ENCODE measurements around the gene ASRGL1. TPM values are rescaled to one million over a fixed set of nuclear protein-coding genes. Genes with fewer than 3 reads are reported as not detected.
A peak's percentile ranks its signal among the peaks of the same experiment; 100 is the strongest.
"Not testable (repeated sequence)": the region's sequence is repeated elsewhere in the genome, so short reads cannot be mapped to it uniquely, and the experiment has no call there.

The ASRGL1 gene
- total RNA-seq, 1 experiment from 2014 or later: not detected

GRCh38 chr11:62324731-62325556 lies 12.3 kb upstream of the ASRGL1 start:
- Histone ChIP-seq H3K4me2 (ENCODE audit: low read depth, low read length, poor library complexity, severe bottlenecking) (no peak overlapping the region), H3K79me2 (ENCODE audit: low read length) (no peaks in the 10 kb centered on the region), H3K9ac (ENCODE audit: low read length) (no peak overlapping the region), H3K4me3 (ENCODE audit: low read length) (no peak overlapping the region), H3K9me2 (replicated peaks; ENCODE audit: insufficient read depth, low read length) (no peaks in the 10 kb centered on the region), H4K20me1 (ENCODE audit: insufficient read depth, low read depth, low read length) (no peaks in the 10 kb centered on the region), H2AFZ (ENCODE audit: low read length) (no peak overlapping the region), H3K9me3 (ENCODE audit: low read length) (no peaks in the 10 kb centered on the region), H3K27ac (ENCODE audit: low read length) (peak overlapping the region; percentile 11; the same call in 1 of the 2 replicates), H3K36me3 (ENCODE audit: insufficient read depth, low read length) (no peaks in the 10 kb centered on the region), H3K4me1 (ENCODE audit: low read length) (peaks cover 24% of the 10 kb centered on the region), H3K27me3 (ENCODE audit: low read length) (no peaks in the 10 kb centered on the region)
- peak; percentile 91 for DNase-seq

- H3K36me3 ChIP-seq (ENCODE audit: insufficient read depth, low read length); H3K9me2 ChIP-seq (replicated peaks; ENCODE audit: insufficient read depth, low read length); H3K79me2 ChIP-seq (ENCODE audit: low read length); DNase-seq; H3K9me3 ChIP-seq (ENCODE audit: low read length); H3K27me3 ChIP-seq (ENCODE audit: low read length); H3K4me3 ChIP-seq (ENCODE audit: low read length); H4K20me1 ChIP-seq (ENCODE audit: insufficient read depth, low read depth, low read length); H2AFZ ChIP-seq (ENCODE audit: low read length): not testable (repeated sequence)
- Histone ChIP-seq H3K4me1 (ENCODE audit: low read length) (peaks cover 26% of the 10 kb centered on the region), H3K4me2 (ENCODE audit: low read depth, low read length, poor library complexity, severe bottlenecking) (peak overlapping the region; percentile 44), H3K27ac (ENCODE audit: low read length) (peak overlapping the region; percentile 65; the same call in 1 of the 2 replicates), H3K9ac (ENCODE audit: low read length) (0 out of 2 replicates have a peak overlapping the region, but pooled peaks have one; percentile 14)
Observed at GRCh38 chr11:62325781-62326180, 11.5 kb upstream of the ASRGL1 start.

GRCh38 chr11:62326719-62327118 lies 10.5 kb upstream of the ASRGL1 start:
- H4K20me1 ChIP-seq (ENCODE audit: insufficient read depth, low read depth, low read length); H3K9me2 ChIP-seq (replicated peaks; ENCODE audit: insufficient read depth, low read length); H3K9ac ChIP-seq (ENCODE audit: low read length); H3K9me3 ChIP-seq (ENCODE audit: low read length); H3K36me3 ChIP-seq (ENCODE audit: insufficient read depth, low read length); H3K27me3 ChIP-seq (ENCODE audit: low read length); H2AFZ ChIP-seq (ENCODE audit: low read length); H3K79me2 ChIP-seq (ENCODE audit: low read length); H3K4me3 ChIP-seq (ENCODE audit: low read length): not testable (repeated sequence)
- Histone ChIP-seq H3K4me1 (ENCODE audit: low read length) (peaks cover 29% of the 10 kb centered on the region), H3K27ac (ENCODE audit: low read length) (peak overlapping the region; percentile 65; the same call in 1 of the 2 replicates), H3K4me2 (ENCODE audit: low read depth, low read length, poor library complexity, severe bottlenecking) (peak overlapping the region; percentile 44)
- DNase-seq: peak; percentile 48

- not testable (repeated sequence) for H3K27ac ChIP-seq (ENCODE audit: low read length); H3K4me3 ChIP-seq (ENCODE audit: low read length); H3K36me3 ChIP-seq (ENCODE audit: insufficient read depth, low read length); H3K27me3 ChIP-seq (ENCODE audit: low read length); H3K9me3 ChIP-seq (ENCODE audit: low read length); H2AFZ ChIP-seq (ENCODE audit: low read length); H3K79me2 ChIP-seq (ENCODE audit: low read length); DNase-seq; H3K4me2 ChIP-seq (ENCODE audit: low read depth, low read length, poor library complexity, severe bottlenecking); H4K20me1 ChIP-seq (ENCODE audit: insufficient read depth, low read depth, low read length); H3K9me2 ChIP-seq (replicated peaks; ENCODE audit: insufficient read depth, low read length); H3K9ac ChIP-seq (ENCODE audit: low read length)
- peaks cover 29% of the 10 kb centered on the region for H3K4me1 ChIP-seq (ENCODE audit: low read length)
Observed at GRCh38 chr11:62327541-62327940, 9.7 kb upstream of the ASRGL1 start.

- not testable (repeated sequence) for H3K27me3 ChIP-seq (ENCODE audit: low read length); H3K27ac ChIP-seq (ENCODE audit: low read length); H3K4me3 ChIP-seq (ENCODE audit: low read length); H4K20me1 ChIP-seq (ENCODE audit: insufficient read depth, low read depth, low read length); H3K9me3 ChIP-seq (ENCODE audit: low read length); DNase-seq; H3K36me3 ChIP-seq (ENCODE audit: insufficient read depth, low read length); H3K9me2 ChIP-seq (replicated peaks; ENCODE audit: insufficient read depth, low read length); H3K4me2 ChIP-seq (ENCODE audit: low read depth, low read length, poor library complexity, severe bottlenecking); H2AFZ ChIP-seq (ENCODE audit: low read length); H3K9ac ChIP-seq (ENCODE audit: low read length); H3K79me2 ChIP-seq (ENCODE audit: low read length)
- H3K4me1 ChIP-seq (ENCODE audit: low read length): peaks cover 17% of the 10 kb centered on the region
Observed at GRCh38 chr11:62331264-62331663, 6.0 kb upstream of the ASRGL1 start.

GRCh38 chr11:62333768-62334167 lies 3.5 kb upstream of the ASRGL1 start:
- DNase-seq: no peak
- Histone ChIP-seq H3K4me1 (ENCODE audit: low read length) (peaks cover 4% of the 10 kb centered on the region; the same call in 1 of the 2 replicates), H4K20me1 (ENCODE audit: insufficient read depth, low read depth, low read length) (no peaks in the 10 kb centered on the region), H3K9me3 (ENCODE audit: low read length) (no peaks in the 10 kb centered on the region), H2AFZ (ENCODE audit: low read length) (no peak overlapping the region), H3K27me3 (ENCODE audit: low read length) (no peaks in the 10 kb centered on the region), H3K9ac (ENCODE audit: low read length) (no peak overlapping the region), H3K79me2 (ENCODE audit: low read length) (no peaks in the 10 kb centered on the region), H3K4me2 (ENCODE audit: low read depth, low read length, poor library complexity, severe bottlenecking) (no peak overlapping the region), H3K27ac (ENCODE audit: low read length) (no peak overlapping the region), H3K4me3 (ENCODE audit: low read length) (no peak overlapping the region), H3K9me2 (replicated peaks; ENCODE audit: insufficient read depth, low read length) (no peaks in the 10 kb centered on the region), H3K36me3 (ENCODE audit: insufficient read depth, low read length) (no peaks in the 10 kb centered on the region)

GRCh38 chr11:62336949-62337302 lies 322 bp upstream of the ASRGL1 start:
- H3K36me3 ChIP-seq (ENCODE audit: insufficient read depth, low read length); H4K20me1 ChIP-seq (ENCODE audit: insufficient read depth, low read depth, low read length); H3K27me3 ChIP-seq (ENCODE audit: low read length); H3K9ac ChIP-seq (ENCODE audit: low read length); H3K4me1 ChIP-seq (ENCODE audit: low read length); H3K4me2 ChIP-seq (ENCODE audit: low read depth, low read length, poor library complexity, severe bottlenecking); H3K9me3 ChIP-seq (ENCODE audit: low read length); H2AFZ ChIP-seq (ENCODE audit: low read length); H3K4me3 ChIP-seq (ENCODE audit: low read length); H3K9me2 ChIP-seq (replicated peaks; ENCODE audit: insufficient read depth, low read length); H3K79me2 ChIP-seq (ENCODE audit: low read length); H3K27ac ChIP-seq (ENCODE audit: low read length); DNase-seq: not testable (repeated sequence)

- Histone ChIP-seq H4K20me1 (ENCODE audit: insufficient read depth, low read depth, low read length) (no peaks in the 10 kb centered on the region), H3K36me3 (ENCODE audit: insufficient read depth, low read length) (no peaks in the 10 kb centered on the region), H3K4me1 (ENCODE audit: low read length) (no peaks in the 10 kb centered on the region), H3K9me3 (ENCODE audit: low read length) (no peaks in the 10 kb centered on the region), H3K4me2 (ENCODE audit: low read depth, low read length, poor library complexity, severe bottlenecking) (no peak overlapping the region), H2AFZ (ENCODE audit: low read length) (no peak overlapping the region), H3K27ac (ENCODE audit: low read length) (no peak overlapping the region), H3K79me2 (ENCODE audit: low read length) (no peaks in the 10 kb centered on the region), H3K9me2 (replicated peaks; ENCODE audit: insufficient read depth, low read length) (no peaks in the 10 kb centered on the region), H3K4me3 (ENCODE audit: low read length) (no peak overlapping the region), H3K9ac (ENCODE audit: low read length) (no peak overlapping the region), H3K27me3 (ENCODE audit: low read length) (no peaks in the 10 kb centered on the region)
- no peak for DNase-seq
Observed at GRCh38 chr11:62338218-62338617, 970 bp downstream of the ASRGL1 start.

Data from Karpas-422 (cell line).